CD4-positive, alpha-beta T cell treated with Interleukin-12 subunit alpha and Interleukin-12 subunit beta, for 1 hour (primary cell): Measurements from ENCODE around the gene TREML4.
"Not testable (repeated sequence)": the region's sequence is repeated elsewhere in the genome, so short reads cannot be mapped to it uniquely, and the experiment has no call there.

ENCODE experiments used
- DNase-seq: peaks from one replicate; pipeline ENCODE4 v3.0.0-alpha.2; 2020

The TREML4 gene, protein sequence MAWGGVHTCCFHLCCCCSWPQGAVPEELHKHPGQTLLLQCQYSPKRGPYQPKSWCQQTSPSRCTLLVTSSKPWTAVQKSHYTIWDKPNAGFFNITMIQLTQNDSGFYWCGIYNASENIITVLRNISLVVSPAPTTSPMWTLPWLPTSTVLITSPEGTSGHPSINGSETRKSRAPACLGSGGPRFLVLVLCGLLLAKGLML

DNA sequence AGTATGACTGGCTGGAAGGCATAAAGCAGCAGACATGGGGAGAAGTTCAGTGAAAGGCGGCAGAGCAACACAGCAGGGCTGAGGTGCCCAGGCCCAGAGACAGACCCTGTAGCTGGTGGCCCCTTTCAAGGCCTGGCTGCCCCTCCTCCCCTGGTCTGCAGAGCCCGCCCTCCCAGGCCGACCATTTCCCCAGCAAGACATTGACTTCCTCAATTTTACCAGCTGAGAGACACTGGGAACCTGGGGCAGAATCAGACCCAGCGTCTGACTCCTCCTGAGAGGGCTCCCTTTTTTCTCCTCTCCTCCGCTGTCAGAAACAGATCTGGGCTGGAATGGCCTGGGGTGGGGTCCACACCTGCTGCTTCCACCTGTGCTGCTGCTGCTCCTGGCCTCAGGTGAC lies at the start of gene TREML4:
Gene TREML4, plus strand, starts transcription at position 254 of the 400 bp plus-strand sequence. Its CDS starts 79 bp downstream, at position 333.
- DNase-seq: no peak

DNA sequence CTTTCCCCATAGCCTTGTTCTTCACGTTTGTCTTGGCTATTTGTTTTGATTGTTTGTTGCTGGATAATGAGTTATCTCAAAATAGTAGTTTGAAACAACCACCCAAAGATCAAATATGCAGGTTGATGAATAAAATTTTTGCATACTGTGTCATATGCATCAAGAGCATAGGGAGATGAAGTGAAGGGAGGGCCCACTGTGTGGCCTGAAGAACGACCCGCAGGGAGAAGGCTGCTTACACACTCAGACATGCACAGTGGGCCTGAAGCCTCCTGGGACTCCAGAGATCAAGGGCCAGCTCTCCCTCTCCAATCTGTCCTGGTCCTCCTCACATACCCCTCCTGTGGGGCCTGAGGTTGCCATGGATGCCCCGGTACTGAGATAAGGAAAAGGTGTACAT lies 49.0 kb upstream of the TREML4 start:
- DNase-seq: no peak

DNA sequence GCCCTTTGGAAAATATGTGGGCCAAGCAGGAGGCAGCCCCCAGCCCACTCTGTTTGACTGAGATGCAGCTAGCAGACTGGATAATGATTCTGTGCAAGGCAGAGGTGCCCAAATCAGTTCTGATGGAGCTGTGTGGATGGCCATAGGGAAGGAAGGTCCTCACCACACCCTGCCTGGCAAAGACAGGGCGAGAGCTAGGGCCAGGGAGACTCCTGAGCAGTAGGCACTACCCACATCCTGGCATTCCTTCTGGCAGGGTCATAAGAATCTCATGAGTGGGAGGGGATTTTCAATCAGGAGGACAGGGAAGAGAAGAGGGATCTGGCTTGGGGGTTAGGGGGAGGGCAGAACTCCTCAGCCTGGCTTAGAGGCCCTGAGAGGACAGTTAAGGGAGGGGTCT lies 46.6 kb upstream of the TREML4 start:
- no peak for DNase-seq

DNA sequence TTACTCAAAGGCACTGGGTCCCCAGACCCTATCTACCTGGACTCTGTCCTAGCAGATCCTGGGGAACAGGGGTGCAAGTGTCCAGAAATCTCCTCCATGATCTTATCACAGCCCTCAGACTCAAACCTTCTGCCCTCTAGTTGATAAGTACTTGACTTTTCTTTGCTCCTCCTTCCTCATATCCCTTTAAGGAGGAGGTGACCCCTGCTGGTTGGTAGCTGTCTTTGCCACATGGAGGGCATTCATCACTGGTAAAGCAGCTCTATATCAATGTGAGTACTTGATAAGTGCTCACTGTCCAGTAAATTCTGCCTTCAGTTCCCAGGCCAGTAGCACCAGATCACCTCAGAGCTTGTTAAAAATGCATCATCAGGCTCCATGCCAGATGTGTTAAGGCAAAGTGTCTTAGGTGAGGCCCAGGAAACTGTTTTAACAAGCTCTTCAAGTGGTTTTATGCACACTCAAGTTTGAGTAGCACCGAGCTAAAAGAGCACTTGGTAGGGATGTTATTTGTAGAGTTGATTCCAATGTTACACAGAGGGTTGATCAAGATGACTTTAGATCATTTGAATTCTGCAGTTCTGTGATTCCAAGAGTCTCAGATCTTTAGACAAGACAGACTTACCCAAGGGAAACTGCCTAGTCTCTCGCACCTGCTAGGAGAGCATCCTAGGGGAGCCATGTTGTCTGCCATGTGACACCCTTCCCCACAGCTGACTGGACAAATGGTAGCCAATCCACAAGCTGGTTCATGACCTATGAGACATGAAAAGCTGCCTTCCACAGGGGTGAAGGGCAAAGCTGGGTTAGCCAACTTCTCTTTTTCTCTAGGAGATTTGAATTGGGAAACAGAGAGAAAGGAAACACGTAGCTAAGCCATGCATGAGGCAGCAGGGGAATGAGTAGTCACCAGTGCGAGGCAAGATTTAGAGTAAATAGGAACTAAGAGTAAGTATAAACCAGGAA lies 45.8 kb upstream of the TREML4 start:
- DNase-seq: peak; percentile 66

DNA sequence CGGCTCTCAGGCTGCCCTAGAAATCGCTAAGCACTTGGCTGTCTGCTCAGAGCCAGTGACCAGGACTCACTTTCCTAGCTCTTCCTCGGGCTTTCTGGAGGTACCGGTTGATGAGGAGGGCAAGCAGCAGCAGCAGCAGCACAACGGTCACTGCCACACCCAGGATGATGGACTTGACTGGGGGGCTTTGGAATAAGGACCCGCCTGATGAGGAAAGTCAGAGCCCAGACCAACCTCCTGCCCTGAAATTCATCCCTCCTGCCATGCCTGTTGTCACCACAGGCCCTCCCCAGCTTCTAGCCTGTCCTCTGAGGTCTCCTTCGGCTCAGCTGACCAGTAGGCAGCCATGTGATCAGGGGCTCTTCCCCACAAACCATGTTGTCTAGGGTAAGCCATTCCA lies 43.4 kb upstream of the TREML4 start:
- DNase-seq: no peak

DNA sequence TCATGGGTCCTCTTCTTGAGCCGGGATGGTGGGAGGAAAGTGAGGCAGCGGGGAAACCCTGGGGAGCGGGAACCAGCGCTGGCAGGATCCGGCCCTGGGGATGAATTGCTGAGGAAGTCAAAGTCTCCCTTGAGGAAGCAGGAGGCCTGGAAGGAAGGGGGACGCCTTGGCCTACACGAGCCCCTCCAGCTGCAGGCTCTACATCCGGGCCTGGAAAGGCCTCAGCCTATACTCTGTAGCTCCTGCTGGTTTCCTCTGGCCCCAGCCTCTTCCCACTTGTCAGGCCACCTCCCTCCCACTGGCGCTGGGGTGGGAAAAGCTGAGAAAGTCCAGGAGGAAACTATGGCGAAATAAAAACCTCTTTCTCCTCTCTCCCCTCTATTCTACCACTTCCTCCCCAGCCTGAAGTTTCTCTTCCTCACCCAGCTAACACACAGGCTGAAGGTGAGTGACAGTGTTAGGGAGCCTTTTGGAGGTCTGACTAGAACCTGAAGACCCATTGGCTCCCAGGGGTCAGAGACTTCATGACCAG lies 42.1 kb upstream of the TREML4 start:
- DNase-seq: no peak

DNA sequence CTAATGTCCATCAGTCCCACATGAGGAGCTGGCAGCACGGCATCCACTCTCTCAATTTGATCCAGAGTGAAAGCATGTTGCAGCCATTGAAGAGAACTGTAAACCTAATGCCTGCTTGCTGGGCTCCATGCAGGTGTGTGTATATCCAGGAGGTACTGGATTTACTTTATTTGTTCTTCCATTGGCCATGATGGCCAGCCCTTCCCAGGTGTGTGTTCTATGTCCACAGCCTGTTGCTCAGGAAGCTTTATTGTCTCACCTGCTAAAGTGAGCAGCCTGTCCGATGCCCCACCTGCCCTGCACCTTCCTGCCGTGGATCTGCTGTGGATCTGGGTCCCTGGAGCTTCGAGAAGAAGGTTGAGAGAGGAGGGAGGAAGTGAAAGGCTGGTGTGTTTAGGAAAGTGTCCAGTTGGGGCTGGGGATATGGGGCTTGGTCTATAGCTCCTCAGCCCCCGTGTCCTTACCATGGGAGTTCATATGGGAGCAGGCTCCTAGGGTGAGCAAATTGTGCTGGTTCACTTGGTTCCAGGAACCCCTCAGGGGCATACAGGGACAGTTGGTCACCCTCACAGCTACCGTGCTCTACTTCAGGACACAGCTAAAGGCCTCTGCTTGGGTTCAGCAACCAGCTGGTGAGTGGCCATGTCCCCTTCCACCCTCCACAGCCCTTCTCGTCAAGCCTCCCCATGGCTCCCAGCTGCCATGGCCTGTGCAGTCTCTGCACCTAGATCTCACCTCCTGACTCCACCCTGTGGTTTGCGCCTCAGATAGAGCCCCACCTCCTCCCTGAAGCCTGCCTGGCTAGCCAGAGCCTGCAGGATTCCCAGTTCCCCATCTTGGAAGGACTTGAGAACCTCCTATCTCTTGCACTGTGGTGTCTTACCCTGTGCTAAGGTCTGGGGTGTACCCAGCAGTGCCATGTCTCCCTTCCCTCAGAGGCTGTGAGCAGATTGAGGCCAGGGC lies 39.9 kb upstream of the TREML4 start:
- no peak for DNase-seq

DNA sequence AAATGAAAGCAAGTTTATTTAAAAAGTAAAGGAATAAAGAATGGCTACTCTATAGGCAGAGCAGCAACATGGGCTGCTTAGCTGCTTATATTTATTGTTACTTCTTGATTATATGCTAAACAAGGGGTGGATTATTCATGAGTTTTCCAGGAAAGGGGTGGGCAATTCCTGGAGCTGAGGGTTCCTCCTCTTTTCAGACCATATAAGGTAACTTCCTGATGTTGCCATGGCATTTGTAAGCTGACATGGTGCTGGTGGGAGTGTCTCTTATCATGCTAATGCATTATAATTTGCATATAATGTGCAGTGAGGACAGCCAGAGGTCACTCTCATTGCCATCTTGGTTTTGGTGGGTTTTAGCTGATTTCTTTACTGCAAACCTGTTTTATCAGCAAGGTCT lies 39.1 kb upstream of the TREML4 start:
- DNase-seq: not testable (repeated sequence)

DNA sequence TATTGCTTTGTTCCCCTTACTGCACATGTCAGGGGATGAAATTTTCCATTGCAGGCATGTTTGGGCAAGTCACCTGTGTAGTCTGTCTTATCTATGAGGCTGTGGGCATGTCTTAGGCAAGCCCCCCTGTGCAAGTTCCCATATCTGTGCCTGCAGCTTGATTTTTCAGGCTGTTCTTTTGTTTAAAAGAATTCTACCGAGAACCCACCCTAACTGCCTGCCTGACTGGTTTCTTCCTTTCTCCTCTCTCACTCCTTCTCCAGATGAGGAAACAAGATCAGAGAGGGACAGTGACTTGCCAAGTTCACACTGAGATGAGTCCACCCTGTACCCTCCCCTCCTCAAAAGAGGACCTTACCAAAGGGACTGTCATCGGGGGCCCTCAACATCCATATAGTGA lies 38.2 kb upstream of the TREML4 start:
- no peak for DNase-seq

DNA sequence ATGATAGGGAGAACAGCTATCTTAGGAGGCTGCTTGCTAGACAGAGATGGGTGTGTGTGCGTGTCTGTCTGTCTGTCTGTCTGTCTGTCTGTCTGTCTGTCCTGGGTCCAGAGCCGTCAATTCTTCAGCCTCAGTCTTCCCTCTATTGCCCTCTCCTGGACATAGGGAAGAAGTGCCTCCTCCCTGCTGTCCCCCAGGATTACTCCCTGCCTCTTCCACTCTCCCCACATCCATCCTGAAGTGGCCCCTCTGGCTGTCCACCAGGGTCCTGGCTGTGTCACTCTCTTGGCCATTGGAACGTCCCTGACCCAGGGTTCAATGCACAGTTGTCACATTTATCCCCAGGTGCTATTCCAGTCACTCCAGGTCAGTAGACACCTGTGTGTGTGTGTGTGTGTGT lies 37.4 kb upstream of the TREML4 start:
- no peak for DNase-seq

DNA sequence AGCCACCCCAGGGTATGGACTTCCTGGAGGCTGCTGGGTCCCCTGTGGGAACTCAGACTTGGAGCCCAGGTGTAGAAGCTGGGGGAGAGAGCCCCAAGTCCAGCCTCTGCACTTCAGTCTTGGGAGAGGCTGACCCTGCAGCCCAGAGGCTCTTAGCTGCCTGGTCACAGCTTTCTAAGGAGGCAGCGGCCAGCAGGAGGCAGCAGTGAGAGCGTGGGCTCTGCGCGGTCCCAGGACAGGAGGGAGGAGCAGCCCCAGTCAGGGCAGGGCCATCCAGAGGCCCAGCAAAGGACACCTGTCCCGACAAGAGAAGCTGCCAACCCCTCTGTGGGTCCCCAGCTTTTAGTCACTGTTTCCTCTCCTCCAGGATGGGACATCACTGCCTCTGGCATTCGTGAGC lies 36.6 kb upstream of the TREML4 start:
- DNase-seq: peak; percentile 42

DNA sequence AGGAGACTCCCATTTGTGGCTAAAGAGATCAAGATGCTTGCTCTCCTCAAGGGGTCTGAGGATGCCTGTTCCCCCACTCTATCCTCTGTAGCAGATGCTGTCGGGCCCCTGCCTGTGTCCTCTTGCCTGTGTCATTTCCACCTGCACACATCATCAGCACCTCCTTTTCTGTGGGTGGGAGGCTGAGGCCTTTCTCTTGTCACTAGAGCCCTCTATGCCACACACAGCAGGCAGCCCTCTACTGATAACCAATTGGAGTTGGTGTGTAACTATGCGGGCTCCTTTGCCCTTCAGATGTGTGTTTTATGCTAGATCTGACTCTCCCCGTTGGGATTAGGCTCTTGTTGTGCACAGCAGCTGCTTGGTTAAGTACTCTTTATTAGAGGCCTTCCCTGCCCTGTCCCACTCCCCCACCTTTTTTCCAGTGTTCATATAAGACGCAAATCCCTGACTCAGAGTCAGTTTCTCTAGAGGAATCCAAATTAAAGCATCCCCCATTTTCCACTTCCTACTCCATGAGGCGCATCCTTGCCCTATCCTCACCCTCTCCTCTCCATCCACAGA lies 34.9 kb upstream of the TREML4 start:
- no peak for DNase-seq

DNA sequence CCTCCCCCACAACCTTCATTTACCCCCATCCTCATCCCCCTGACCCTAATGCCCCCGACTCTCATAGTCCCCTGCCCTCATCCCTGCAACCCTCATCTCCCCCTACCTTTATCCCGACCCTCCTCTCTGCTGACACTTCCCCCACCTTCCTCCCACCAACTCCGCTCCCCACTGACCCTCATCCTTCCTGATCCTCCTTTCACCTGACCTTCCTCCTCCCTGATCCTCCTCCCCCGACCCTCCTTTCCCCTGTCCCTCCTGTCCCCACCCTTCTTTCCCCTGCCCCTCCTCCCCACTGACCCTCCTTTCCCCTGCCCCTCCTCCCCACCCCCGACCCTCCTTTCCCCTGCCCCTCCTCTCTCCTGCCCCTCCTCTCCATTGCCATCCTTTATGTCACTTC lies 34.3 kb upstream of the TREML4 start:
- DNase-seq: no peak

DNA sequence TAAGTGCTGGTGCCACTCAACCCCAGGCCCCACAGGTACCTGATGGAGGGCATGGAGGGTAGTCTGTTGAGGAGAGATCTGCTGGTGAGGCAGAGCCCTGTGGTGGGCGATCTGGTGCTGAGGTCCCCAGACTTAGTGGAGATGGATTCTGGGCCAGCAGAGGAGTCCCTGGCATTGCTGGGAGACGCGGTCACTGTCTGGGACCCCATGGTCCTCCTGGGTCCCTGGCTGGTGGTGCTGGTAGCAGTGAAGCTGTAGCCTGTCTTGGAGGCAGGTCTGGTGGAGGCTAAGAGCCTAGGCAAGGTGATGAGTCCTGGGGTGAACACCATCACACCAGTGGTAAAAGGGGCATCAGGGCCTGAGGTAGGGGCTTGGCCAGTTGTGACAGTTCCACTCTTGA lies 33.8 kb upstream of the TREML4 start:
- no peak for DNase-seq

DNA sequence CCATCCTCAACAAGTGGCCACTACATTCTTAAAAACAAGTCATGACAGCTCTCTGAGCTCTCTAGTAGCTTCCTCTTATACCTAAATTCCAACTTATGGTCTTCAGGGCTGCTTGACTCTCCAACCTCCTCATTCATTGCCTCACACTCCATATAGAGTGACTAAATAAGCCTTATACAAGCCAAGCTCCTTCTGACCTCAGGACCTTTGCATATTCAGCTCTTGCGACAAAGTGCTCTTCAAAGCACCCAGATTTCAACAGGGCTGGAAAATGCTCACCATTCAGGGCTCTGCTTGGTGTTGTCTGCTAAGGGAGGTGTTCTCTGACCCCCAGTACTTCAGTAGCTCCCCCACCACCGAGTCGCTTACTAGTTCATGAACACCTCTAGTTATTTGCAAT lies 30.9 kb upstream of the TREML4 start:
- DNase-seq: no peak

DNA sequence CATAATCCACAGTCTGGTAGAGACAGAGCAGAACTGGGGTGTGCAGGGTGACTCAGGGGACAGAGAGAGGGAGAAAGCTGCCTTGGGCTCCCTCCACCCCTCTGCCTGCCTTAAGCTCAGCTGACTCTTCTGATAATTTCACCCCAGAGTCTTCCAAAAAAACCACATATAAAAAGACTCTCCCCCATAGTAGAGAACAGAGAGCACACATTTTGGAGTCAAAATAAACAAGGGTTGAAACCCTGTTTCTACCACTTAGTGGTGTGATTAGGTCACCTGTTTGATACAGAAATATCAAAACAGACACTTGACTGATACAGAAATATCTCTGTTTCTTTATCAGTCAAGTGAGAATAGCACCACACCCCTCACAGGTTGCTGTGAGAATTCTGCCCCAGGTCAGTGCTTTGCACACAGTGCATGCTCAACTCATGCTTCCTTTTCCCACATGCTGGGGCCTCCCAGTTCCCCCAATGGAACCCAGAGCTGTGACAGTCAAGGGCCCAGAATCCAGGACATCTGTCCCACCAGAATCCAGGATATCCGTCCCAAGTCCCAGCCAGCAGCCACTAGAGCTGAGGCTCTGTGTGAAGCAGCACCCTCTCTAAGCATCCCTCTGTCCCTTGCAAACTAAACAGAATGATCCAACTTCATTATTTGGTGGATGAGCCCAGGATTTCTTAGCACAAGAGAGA lies 28.4 kb upstream of the TREML4 start:
- DNase-seq: peak; percentile 44

DNA sequence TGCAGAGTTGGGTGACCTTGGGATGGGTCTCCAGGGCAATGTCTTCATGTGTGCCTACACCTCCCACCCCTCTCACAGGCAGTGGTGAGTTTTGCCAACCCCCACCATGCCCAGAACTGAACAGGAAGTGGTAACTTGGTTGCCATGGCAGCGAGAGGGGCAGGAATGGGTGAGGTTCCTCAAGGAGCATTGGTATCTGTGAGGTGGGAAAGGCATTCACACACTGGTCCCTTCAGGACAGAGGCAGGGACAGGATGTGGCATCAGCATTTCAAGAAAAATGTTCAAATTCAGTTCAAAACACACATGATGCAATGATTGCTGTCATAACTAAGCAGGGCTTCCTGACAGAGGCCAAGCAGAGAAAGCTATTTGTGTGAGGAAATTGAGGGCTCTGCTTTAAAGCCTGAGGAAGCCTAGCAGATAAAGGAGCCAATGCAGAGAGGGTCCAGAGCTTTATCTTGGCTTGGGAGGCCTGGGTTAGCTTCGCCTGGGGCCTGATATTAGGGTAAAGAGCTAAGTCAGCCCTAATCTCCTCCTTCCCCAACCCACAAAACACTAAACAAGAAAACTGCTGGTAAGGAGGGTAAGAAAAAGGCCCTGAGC lies 27.8 kb upstream of the TREML4 start:
- DNase-seq: peak; percentile 77

DNA sequence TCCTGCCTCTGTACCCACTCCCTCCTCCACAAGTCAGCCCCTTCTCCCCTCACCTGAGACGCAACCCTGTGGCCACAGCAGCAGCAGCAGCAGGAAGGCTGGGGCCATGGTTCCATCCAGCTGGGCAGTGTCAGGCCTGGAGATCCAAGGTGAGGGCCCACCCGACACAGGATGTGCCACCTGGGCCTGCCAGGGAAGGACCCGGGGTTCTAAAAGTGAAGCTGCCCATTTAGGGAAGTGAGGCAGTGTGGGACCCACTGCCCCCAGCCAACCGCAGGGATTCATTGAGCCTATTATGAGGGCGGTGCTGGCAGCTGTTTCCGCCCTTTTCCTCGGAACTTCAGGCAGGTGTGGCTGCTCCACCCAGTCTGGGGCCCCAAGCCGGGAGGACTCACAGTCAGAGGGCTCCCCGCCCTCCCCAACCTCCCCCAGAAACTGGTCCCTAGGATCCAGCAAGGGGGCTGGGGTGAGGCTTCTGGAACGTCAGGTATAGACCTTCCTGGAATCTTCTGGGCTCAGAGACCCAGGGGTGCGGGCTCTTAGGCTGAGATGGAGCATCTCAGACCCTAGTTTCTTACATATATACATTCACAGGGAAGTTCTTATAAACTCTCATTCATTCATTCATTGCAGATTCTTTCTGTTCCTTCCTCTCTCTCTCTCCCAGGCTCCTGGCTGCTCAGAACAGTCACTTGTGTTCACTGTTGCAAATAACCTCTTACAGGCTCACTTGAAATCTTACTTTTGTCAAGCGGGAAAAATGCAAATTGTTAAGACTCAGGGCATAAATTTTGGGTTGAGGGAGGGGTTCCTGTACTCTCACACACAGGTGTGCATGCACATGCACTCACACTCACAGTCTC lies 27.0 kb upstream of the TREML4 start, which contains the start of gene TREML2:
Gene TREML2, minus strand, starts transcription at position 249 of the 863 bp plus-strand sequence. Its CDS starts 141 bp downstream, at position 108.
- DNase-seq: peak; percentile 36

DNA sequence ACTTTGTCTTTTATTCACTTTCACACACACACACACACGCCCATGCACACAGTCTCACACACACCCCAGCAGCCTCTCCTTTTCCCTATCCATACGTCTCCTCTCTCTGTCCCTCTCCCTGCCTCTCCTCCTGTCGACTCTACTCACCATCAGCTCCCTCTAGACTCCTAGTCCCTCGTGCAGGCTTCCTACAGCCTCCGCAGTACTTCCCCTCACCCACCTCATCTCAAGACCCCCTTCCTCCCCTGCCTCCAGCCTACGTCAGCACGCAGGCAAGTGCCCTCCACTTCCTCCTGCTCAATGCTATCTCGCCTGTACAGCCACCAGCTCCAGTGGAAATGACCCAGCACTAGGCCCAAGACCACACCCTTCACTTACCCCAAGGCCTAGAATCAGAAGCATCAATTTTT lies 26.4 kb upstream of the TREML4 start:
- no peak for DNase-seq

DNA sequence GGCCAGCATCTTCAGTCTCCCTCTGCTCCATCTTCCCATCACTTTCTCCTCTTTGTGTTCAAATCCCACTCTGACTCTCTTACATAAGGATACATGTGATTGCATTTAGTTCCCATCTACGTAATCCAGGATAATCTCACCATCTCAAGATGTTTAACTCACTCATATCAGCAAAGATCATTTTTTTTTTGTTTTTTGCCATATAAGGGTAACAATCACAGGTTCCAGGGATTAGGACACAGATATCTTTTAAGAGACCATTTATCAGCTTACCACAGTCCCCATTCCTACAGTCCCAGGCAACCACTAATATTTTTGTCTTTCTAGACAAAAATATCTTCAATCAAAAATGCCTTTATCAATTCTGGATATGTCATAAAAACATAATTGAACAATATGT lies 24.0 kb upstream of the TREML4 start:
- DNase-seq: no peak
